22Rv1 (cell line): ENCODE results near the gene CNNM4.

Experiments
- CTCF ChIP-seq: fragments of 450-650 bp; IDR thresholded peaks from 2 replicates; pipeline ENCODE4 v1.5.1; 2017; ENCODE audit warnings: mild to moderate bottlenecking
- ZFX ChIP-seq: fragments of 450-650 bp; IDR thresholded peaks from 2 replicates; pipeline ENCODE4 v1.6.1; 2017; ENCODE audit warnings: antibody characterized with exemption, borderline replicate concordance

GRCh38 chr2:96769814-96770213, 9.1 kb downstream of the CNNM4 start:
- TF ChIP-seq CTCF (no peak), ZFX (no peak)
